Measurements from ENCODE around the gene ASAP3. TPM values are rescaled to one million over a fixed set of nuclear protein-coding genes. Genes with fewer than 3 reads are reported as not detected.

ASAP3 gene
- total and polyA plus RNA-seq, 9 of the 15 experiments (the other 6 are each of a cell fraction or from before 2014, with no cell fraction given) = 1.7 to 31.2 (median 17.4) TPM

DNA sequence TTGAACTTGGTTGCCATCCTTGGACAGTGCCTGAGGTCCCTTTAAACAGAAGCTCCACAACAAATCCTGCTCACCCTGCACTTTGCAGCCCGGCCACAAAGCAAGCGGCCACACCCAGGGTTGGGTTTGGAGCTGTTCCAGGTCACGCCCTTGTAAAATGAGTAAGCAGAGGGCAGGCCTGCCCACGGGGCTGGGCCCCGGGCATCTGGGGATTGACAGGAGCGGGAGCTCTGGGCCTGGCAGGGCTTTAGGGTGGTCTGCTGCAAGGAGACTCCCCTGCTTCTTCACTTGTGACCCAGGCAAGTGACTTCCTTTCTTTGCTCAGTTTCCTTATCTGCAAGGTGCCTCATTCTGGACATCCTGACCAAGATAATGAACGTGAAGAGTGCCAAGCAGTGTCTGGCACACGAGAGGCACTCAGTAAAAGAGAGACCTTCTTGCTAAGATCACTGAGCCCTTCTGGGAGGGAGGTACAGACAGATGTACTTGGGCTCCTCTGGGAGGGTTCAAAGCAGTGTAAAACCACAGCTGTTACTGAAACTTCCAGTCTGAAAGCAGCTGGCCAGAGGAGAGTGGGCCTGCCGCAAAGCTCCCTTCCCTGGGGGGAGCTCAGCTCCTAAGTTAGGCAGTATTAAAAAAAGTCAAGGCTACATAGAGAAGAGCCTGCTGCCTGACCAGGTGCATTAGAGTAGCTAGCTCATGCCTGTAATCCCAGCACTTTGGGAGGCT lies 44.4 kb upstream of the ASAP3 start (continued):
- TF ChIP-seq, protein P1, sequence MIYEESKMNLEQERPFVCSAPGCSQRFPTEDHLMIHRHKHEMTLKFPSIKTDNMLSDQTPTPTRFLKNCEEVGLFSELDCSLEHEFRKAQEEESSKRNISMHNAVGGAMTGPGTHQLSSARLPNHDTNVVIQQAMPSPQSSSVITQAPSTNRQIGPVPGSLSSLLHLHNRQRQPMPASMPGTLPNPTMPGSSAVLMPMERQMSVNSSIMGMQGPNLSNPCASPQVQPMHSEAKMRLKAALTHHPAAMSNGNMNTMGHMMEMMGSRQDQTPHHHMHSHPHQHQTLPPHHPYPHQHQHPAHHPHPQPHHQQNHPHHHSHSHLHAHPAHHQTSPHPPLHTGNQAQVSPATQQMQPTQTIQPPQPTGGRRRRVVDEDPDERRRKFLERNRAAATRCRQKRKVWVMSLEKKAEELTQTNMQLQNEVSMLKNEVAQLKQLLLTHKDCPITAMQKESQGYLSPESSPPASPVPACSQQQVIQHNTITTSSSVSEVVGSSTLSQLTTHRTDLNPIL (CRISPR knock-in tag; IDR thresholded peaks at IDR 0.05) = no peak
- TF ChIP-seq, protein P2, sequence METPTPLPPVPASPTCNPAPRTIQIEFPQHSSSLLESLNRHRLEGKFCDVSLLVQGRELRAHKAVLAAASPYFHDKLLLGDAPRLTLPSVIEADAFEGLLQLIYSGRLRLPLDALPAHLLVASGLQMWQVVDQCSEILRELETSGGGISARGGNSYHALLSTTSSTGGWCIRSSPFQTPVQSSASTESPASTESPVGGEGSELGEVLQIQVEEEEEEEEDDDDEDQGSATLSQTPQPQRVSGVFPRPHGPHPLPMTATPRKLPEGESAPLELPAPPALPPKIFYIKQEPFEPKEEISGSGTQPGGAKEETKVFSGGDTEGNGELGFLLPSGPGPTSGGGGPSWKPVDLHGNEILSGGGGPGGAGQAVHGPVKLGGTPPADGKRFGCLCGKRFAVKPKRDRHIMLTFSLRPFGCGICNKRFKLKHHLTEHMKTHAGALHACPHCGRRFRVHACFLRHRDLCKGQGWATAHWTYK (CRISPR knock-in tag; IDR thresholded peaks at IDR 0.05) = 0 out of 2 replicates have a peak, but pooled peaks have one; percentile 54
- no peak for TF ChIP-seq HIVEP1 (CRISPR knock-in tag; IDR thresholded peaks at IDR 0.05)
- TF ChIP-seq KDM4B (IDR thresholded peaks at IDR 0.05; ENCODE audit: borderline replicate concordance in 2 of 2, low read depth in 1 of 2) = no peak
- TF ChIP-seq CCAR2 (IDR thresholded peaks at IDR 0.05; ENCODE audit: low read depth, low read length) = no peak
- TF ChIP-seq, protein P3, sequence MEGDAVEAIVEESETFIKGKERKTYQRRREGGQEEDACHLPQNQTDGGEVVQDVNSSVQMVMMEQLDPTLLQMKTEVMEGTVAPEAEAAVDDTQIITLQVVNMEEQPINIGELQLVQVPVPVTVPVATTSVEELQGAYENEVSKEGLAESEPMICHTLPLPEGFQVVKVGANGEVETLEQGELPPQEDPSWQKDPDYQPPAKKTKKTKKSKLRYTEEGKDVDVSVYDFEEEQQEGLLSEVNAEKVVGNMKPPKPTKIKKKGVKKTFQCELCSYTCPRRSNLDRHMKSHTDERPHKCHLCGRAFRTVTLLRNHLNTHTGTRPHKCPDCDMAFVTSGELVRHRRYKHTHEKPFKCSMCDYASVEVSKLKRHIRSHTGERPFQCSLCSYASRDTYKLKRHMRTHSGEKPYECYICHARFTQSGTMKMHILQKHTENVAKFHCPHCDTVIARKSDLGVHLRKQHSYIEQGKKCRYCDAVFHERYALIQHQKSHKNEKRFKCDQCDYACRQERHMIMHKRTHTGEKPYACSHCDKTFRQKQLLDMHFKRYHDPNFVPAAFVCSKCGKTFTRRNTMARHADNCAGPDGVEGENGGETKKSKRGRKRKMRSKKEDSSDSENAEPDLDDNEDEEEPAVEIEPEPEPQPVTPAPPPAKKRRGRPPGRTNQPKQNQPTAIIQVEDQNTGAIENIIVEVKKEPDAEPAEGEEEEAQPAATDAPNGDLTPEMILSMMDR (IDR thresholded peaks at IDR 0.05 in 2 of 3, conservative IDR thresholded peaks at IDR 0.05 in 1 of 3; ENCODE audit: insufficient read depth in 2 of 3, low read depth in 1 of 3, low read length in 3 of 3) = 0 out of 6 replicates have a peak, but pooled peaks of 1 of the 3 experiments have one; percentile 24
- peak; percentile 60; the same call in 1 of the 2 replicates for TF ChIP-seq MXI1 (IDR thresholded peaks at IDR 0.05; ENCODE audit: low read depth, low read length)
- TF ChIP-seq MTA2 (IDR thresholded peaks at IDR 0.05; ENCODE audit: low read depth) = peak; percentile 31; the same call in 1 of the 2 replicates
- TF ChIP-seq SP1 (CRISPR knock-in tag; IDR thresholded peaks at IDR 0.05) = peak; percentile 57; the same call in 1 of the 2 replicates
- no peak for TF ChIP-seq BRCA1 (IDR thresholded peaks at IDR 0.05)
- no peak for TF ChIP-seq BRCA1 (CRISPR knock-in tag; IDR thresholded peaks at IDR 0.05)
- peak; percentile 52; the same call in 1 of the 2 replicates for TF ChIP-seq PML (IDR thresholded peaks at IDR 0.05; ENCODE audit: low read length)
- TF ChIP-seq ZNF76 (CRISPR knock-in tag; IDR thresholded peaks at IDR 0.05; ENCODE audit: borderline replicate concordance) = 0 out of 2 replicates have a peak, but pooled peaks have one; percentile 54
- TF ChIP-seq TGIF2 (CRISPR knock-in tag; IDR thresholded peaks at IDR 0.05) = no peak
- peak; percentile 64; the same call in 1 of the 2 replicates for TF ChIP-seq SMARCE1 (IDR thresholded peaks at IDR 0.05)
